RCC 7860 (cell line): Measurements from ENCODE around the gene RTP2.
A peak's percentile ranks its signal among the peaks of the same experiment; 100 is the strongest.

Source experiments
- DNase-seq: peaks from one replicate; pipeline ENCODE4 v3.0.0-alpha.2; 2015; ENCODE audit warnings: low spot score
- FAIRE-seq: peaks from 2 replicates; lab custom pipeline; 2012; peaks lifted over from hg19 to GRCh38; lab: Jason Lieb, UNC

Gene RTP2, protein sequence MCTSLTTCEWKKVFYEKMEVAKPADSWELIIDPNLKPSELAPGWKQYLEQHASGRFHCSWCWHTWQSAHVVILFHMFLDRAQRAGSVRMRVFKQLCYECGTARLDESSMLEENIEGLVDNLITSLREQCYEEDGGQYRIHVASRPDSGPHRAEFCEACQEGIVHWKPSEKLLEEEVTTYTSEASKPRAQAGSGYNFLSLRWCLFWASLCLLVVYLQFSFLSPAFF

DNA sequence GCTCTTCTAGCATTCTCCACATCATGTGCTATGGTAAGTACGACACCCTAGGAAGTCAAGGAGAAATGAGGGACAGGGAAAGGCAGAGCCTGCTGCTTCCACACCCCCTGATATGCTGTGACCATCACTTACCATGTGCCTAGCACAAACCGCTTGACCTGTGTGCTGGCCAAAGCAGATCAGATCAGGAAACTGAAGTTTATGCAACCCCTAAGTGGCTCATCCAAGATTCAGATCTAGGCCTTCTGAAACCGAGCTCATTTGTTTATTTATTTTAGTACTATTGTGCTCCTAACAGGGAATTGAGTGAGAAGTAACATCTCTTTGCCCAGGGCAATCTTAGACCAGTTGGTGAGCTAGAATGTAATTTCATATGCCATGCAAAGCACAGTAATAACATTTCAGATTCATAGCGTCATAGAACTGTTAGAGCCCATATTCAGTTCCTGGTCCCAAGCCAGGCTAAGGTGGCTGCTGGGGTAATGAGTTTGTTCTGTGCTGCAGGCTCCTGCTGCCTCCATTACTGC, at the start of gene RTP2:
TSS of gene RTP2 (minus strand) at position 51 of the 527 bp plus-strand sequence. CDS start 429 bp downstream, outside the sequence.
- DNase-seq: no peak
- FAIRE-seq: no peak

GRCh38 chr3:187750513-187751123, 48.3 kb upstream of the RTP2 start:
- DNase-seq: no peak
- FAIRE-seq: no peak

DNA sequence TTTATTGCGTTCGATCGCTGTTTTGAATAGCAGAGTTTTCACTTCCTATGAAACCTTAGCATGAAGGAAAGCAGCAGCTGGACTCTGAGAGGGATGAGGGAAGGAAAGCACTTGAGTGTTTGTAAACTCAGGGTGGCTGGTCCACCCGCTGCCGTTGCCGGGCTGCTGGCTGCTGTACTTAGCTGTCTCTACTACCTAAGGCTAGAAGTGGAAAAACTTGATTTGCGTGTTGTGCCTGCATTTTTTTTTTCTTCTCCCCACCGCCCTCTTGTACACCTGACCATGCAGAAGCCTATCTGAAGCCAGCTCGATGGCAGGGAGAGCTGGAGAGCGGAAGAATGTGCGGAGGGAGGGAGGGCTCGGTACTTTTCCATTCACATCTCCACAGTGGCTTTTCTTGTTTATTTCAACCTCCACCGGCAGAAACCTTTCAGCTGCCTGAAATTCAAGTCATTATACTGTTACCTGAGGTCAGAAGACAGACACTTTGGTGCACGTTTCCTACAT, 47.7 kb upstream of the RTP2 start:
- no peak for DNase-seq
- FAIRE-seq: no peak

DNA sequence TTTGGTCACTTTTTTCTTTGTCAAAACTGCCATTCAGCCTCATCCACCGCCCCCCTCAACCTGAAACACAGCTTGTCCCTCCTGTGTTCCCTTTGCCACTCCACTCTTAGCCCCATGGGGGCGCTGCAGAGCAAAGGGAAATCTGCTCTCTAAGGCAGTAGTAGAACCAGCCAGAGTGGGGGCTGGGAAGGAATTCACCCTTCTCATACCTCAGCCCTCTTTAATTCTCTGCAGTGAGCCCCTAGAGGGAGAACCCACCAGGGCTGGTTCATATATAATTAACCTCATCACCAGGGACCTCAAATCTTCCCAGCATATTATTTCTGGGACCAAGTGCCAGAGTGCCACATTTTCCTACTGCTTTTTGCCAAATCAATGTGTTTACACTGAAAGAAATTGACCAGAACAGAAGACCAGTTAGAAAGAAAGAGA, 45.7 kb upstream of the RTP2 start:
- FAIRE-seq: peak; percentile 44
- DNase-seq: peak; percentile 61

- no peak for FAIRE-seq
- no peak for DNase-seq
Measured at GRCh38 chr3:187747506-187747905, 45.1 kb upstream of the RTP2 start.

DNA sequence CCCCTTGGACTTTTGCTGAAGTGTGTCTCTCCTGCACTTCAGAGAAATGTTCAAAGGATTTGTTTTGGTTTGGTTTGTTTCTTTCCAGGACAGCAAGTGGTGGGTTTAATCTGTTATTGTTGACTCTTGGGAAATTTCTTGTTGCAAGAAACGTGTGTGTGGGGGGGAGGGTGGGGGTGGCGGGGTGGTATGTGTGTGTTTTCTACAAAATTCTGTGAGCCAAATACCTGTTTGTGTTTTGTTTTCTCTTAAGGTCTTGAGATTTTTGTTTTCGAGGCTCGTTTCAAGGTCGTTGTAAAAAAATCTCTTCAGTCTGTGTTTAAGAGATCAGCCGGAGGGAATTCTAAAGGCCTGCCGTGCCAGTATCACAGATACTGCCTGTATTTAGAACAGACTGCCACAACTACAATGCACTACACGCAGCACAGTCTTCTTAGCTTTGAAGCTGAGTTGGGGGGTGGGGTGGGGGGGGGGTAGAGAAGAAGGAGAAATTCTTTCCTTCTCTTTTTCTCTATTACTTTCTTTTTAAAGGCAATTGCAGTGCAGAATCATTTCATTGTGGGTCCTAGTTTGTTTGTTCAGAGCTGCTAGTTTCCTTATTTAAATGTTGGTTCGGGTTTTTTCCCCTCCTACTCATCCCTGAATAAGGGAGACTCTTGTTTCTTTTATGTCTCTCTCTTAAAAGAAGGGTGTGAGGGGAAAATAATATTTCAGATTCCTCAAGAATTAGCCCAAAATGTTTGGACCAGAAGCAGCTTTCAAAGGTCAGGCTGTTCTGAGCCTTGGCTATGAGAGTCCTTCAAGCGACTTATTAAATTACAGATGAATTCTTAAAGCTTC, 44.3 kb upstream of the RTP2 start:
- DNase-seq (no peak), FAIRE-seq (no peak)

GRCh38 chr3:187746059-187746441, 43.7 kb upstream of the RTP2 start:
- no peak for FAIRE-seq
- DNase-seq: no peak

- FAIRE-seq (peak; percentile 47), DNase-seq (peak; percentile 93)
Measured at GRCh38 chr3:187745201-187746058, 43.1 kb upstream of the RTP2 start, which contains the start of gene BCL6. TSS of gene BCL6 (minus strand) at chr3:187745468. CDS start at chr3:187733693, 11,775 bp downstream.

GRCh38 chr3:187744169-187745151, 42.1 kb upstream of the RTP2 start:
- DNase-seq: peak; percentile 23
- FAIRE-seq: no peak

- FAIRE-seq (no peak), DNase-seq (no peak)
Measured at GRCh38 chr3:187743195-187744141, 41.1 kb upstream of the RTP2 start.

GRCh38 chr3:187742351-187743171, 40.2 kb upstream of the RTP2 start:
- FAIRE-seq: no peak

GRCh38 chr3:187741403-187742350, 39.3 kb upstream of the RTP2 start:
- peak; percentile 72 for FAIRE-seq
- peak; percentile 60 for DNase-seq

More at GRCh38 chr3:187742351-187743171, 40.2 kb upstream of the RTP2 start:
- no peak for DNase-seq

GRCh38 chr3:187740421-187741399, 38.4 kb upstream of the RTP2 start:
- no peak for FAIRE-seq
- DNase-seq: no peak

DNA sequence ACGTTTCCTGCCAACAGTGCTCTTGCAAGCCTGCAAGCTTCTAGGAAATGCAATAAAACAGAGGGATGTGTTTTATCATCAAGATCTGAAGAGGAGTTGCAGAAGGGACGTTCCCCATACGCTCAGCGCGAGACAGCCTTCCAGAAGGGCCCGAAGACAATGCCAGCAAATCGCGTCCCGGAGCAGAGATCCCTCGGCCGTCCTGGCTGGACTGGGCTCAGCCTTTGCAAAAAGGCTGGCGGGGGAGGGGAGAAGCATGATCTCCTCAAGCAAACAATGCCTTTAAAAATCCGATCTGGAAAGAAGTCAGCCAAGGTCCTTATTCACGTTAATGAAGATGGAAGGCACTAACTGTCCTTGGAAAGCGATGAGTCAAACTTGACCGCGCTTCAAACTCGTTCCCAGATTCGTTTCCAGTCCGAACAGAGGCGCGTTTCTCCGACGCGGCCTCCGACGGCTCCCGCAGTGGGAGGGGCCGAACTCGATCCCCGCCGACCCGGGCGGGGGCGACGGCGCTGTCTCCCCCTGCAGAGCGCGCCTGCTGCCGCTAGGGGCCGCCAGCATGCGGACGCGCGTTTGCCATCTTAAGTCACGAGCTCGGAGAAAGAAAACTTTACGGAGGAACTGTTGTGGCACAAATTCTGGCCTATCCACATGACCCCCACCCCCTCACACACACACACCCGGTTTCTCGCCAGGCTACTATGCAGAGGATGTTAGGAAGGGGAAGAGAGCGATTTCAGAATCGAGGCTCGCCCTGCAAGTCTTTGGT, 37.4 kb upstream of the RTP2 start:
- peak; percentile 49 for DNase-seq
- no peak for FAIRE-seq
